Suprapubic skin (tissue), 4 donors: ENCODE data around the gene VTI1A. TPM values are rescaled to one million over a fixed set of nuclear protein-coding genes. Genes with fewer than 3 reads are reported as not detected.

Experiments
- DNase-seq, 2 donors: peaks; one replicate each; pipeline ENCODE4 v3.0.0-alpha.2; 2019; ENCODE audit warnings: low spot score in 2 of 2
- H3K27ac ChIP-seq: fragments of 200-600 bp; sonication (generic); one replicate; pipeline ENCODE4 v1.5.1; 2019
- H3K27me3 ChIP-seq: fragments of 200-600 bp; sonication (generic); one replicate; pipeline ENCODE4 v1.5.1; 2019
- H3K36me3 ChIP-seq: fragments of 200-600 bp; sonication (generic); one replicate; pipeline ENCODE4 v1.5.1; 2019
- H3K4me1 ChIP-seq: fragments of 200-600 bp; sonication (generic); one replicate; pipeline ENCODE4 v1.5.1; 2019
- H3K4me3 ChIP-seq: fragments of 200-600 bp; sonication (generic); one replicate; pipeline ENCODE4 v1.5.1; 2019; ENCODE audit warnings: mild to moderate bottlenecking
- H3K9me3 ChIP-seq: fragments of 200-600 bp; sonication (generic); one replicate; pipeline ENCODE4 v1.5.1; 2019
- EP300 ChIP-seq: sonication (generic); formaldehyde crosslinking; IDR thresholded peaks from one replicate; pipeline ENCODE4 v1.6.1; 2017; ENCODE audit warnings: antibody characterized with exemption
- POLR2A ChIP-seq, 2 donors: fragments of 450-650 bp; IDR thresholded peaks; one replicate each; pipeline ENCODE4 v1.6.1; 2017; ENCODE audit warnings: antibody characterized with exemption in 2 of 2, mild to moderate bottlenecking in 2 of 2, moderate library complexity in 2 of 2
- POLR2AphosphoS5 ChIP-seq, 3 donors: sonication (generic); formaldehyde crosslinking; IDR thresholded peaks; one replicate each; pipeline ENCODE4 v1.6.1; 2017; ENCODE audit warnings: antibody characterized with exemption in 3 of 3
- WGBS: methylation state at CpG from one replicate; pipeline ENCODE4 v1.1.5; 2018; 5-methylcytosine and 5-hydroxymethylcytosine counted together
- total RNA-seq, 4 donors: library from RNA; depleted of rRNA; stranded (reverse); fragments of >200 nt; gene quantifications; one replicate each; pipeline ENCODE4 v1.1.0, GENCODE V29; 2016
- TF ChIP-seq, protein P1 (sequence below), 2 donors: fragments of 200-600 bp in 1 of 2; fragments of 450-650 bp in 1 of 2; sonication (generic) in 1 of 2; IDR thresholded peaks; one replicate each; pipeline ENCODE4 v1.5.1; 2016 to 2019; ENCODE audit warnings: antibody characterized with exemption in 2 of 2, mild to moderate bottlenecking in 1 of 2, moderate library complexity in 1 of 2

The VTI1A gene
- total RNA-seq, 4 donors from 2014 or later = 43.0 to 81.0 (median 49.2) TPM

DNA sequence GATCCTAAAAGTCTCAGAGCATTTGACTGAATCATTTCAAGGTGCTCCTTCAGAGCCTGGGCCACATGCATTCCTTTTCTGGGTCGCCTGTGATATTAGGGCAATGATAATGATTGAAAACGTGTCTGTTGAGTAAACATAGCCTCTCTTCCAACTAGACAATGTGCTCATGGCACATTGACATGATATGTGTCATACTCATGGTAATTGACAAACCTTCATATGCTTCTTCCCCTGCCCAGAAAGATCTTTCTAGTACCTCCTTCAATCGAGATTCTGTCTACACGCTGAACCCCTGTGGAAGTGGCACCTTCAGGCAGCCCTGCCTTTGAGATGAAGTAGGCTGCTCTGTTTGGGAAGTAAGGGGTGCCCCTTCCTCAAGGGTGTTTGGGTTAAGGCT is 404.2 kb downstream of the VTI1A start:
- no peaks in the 10 kb centered on the region for H3K36me3 ChIP-seq
- 67% methylated on average over 4 of the region's 4 CpGs for WGBS
- peaks cover 9% of the 10 kb centered on the region for H3K4me1 ChIP-seq
- H3K9me3 ChIP-seq = peaks cover 6% of the 10 kb centered on the region
- DNase-seq = no peak
- H3K27me3 ChIP-seq = no peaks in the 10 kb centered on the region
- H3K27ac ChIP-seq = no peak overlapping the region
- H3K4me3 ChIP-seq = no peak overlapping the region
- TF ChIP-seq POLR2A (IDR thresholded peaks at IDR 0.05) = no peak
- TF ChIP-seq, protein P1, sequence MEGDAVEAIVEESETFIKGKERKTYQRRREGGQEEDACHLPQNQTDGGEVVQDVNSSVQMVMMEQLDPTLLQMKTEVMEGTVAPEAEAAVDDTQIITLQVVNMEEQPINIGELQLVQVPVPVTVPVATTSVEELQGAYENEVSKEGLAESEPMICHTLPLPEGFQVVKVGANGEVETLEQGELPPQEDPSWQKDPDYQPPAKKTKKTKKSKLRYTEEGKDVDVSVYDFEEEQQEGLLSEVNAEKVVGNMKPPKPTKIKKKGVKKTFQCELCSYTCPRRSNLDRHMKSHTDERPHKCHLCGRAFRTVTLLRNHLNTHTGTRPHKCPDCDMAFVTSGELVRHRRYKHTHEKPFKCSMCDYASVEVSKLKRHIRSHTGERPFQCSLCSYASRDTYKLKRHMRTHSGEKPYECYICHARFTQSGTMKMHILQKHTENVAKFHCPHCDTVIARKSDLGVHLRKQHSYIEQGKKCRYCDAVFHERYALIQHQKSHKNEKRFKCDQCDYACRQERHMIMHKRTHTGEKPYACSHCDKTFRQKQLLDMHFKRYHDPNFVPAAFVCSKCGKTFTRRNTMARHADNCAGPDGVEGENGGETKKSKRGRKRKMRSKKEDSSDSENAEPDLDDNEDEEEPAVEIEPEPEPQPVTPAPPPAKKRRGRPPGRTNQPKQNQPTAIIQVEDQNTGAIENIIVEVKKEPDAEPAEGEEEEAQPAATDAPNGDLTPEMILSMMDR (IDR thresholded peaks at IDR 0.05) = no peak

DNA sequence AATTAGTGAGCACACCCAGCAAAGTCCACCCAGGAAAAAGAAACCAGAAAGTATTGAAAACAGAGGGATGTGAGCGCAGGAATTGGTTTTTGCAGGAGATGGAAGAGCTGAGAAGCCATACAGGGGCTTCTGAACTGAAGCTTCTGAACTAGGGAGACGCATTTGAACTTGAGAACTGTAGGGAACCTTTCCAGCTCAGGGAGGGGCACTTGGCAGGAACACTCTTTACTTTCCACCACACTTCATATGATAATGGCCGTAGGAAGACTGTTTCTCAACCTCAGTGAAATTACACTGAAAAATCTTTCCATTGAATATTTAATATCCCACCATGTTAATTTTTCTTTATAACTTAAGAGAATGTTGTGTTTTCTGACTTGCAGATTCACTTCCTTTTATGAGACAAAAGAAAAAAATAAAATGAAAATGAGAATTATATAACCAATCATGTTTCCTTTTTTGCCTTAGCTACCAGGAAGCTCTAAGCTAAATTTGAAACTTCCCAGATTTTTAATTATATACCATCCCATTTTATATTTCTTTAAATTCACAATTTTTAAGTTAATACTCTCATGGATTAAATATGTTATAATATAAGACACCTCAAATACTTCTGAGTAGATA is 404.7 kb downstream of the VTI1A start:
- Histone ChIP-seq H3K27ac (no peak overlapping the region), H3K4me3 (no peak overlapping the region), H3K9me3 (peaks cover 6% of the 10 kb centered on the region), H3K27me3 (no peaks in the 10 kb centered on the region), H3K4me1 (peaks cover 9% of the 10 kb centered on the region), H3K36me3 (no peaks in the 10 kb centered on the region)
- no peak for DNase-seq
- 48% methylated on average over 3 of the region's 3 CpGs for WGBS
- no peak for TF ChIP-seq POLR2A (IDR thresholded peaks at IDR 0.05)
- TF ChIP-seq POLR2AphosphoS5 (IDR thresholded peaks at IDR 0.05) = no peak
- TF ChIP-seq EP300 = no peak
- TF ChIP-seq, protein P1 (IDR thresholded peaks at IDR 0.05) = no peak

GRCh38 chr10:112852306-112852705 is 405.3 kb downstream of the VTI1A start:
- no peak overlapping the region for H3K27ac ChIP-seq
- H3K4me3 ChIP-seq = no peak overlapping the region
- no peaks in the 10 kb centered on the region for H3K36me3 ChIP-seq
- H3K9me3 ChIP-seq = peaks cover 6% of the 10 kb centered on the region
- peaks cover 9% of the 10 kb centered on the region for H3K4me1 ChIP-seq
- no peak for DNase-seq
- TF ChIP-seq POLR2A (IDR thresholded peaks at IDR 0.05) (no peak), POLR2AphosphoS5 (IDR thresholded peaks at IDR 0.05) (no peak)
- TF ChIP-seq, protein P1 (IDR thresholded peaks at IDR 0.05) = no peak
- H3K27me3 ChIP-seq = no peaks in the 10 kb centered on the region
- 84% methylated on average over 4 of the region's 4 CpGs for WGBS

- Histone ChIP-seq H3K27me3 (no peaks in the 10 kb centered on the region), H3K27ac (no peak overlapping the region), H3K36me3 (no peaks in the 10 kb centered on the region), H3K9me3 (peaks cover 4% of the 10 kb centered on the region), H3K4me3 (no peak overlapping the region), H3K4me1 (peaks cover 9% of the 10 kb centered on the region)
- 89% methylated on average over 4 of the region's 4 CpGs for WGBS
- TF ChIP-seq, protein P1 (IDR thresholded peaks at IDR 0.05) = no peak
- no peak for TF ChIP-seq POLR2AphosphoS5 (IDR thresholded peaks at IDR 0.05)
- TF ChIP-seq EP300 = no peak
- no peak for TF ChIP-seq POLR2A (IDR thresholded peaks at IDR 0.05)
- no peak for DNase-seq
Measured at GRCh38 chr10:112855134-112855533, 408.1 kb downstream of the VTI1A start.

DNA sequence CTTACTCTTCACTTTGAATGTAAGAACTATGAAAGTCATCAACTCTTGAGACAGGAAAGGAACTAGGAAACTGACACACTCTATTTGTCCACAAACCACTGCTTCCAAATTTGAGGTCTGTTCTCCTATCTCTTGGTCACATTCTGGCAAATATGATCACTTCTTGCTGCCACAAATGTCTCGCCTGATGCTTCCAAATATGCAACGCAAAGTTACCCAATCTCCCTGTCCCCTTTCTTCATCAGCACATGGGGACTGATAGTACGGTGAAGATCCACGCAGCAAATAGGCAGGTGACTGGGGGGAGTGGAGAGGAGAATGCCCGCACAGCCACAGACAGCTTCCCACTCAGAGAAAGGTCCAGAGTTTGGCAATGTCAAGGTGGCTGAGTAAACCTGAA is 410.5 kb downstream of the VTI1A start:
- TF ChIP-seq, protein P1 (IDR thresholded peaks at IDR 0.05) = no peak
- no peak for TF ChIP-seq POLR2A (IDR thresholded peaks at IDR 0.05)
- no peak for TF ChIP-seq POLR2AphosphoS5 (IDR thresholded peaks at IDR 0.05)
- no peak for TF ChIP-seq EP300
- Histone ChIP-seq H3K27me3 (no peaks in the 10 kb centered on the region), H3K36me3 (no peaks in the 10 kb centered on the region), H3K9me3 (peaks cover 4% of the 10 kb centered on the region), H3K27ac (no peak overlapping the region), H3K4me1 (no peaks in the 10 kb centered on the region), H3K4me3 (no peak overlapping the region)
- WGBS = 92% methylated on average over 5 of the region's 5 CpGs
- DNase-seq = no peak
